ENCODE measurements around the gene SRCIN1.
"Not testable (repeated sequence)": the region's sequence is repeated elsewhere in the genome, so short reads cannot be mapped to it uniquely, and the experiment has no call there.

SRCIN1 gene

GRCh38 chr17:38538906-38539305 is 66.8 kb downstream of the SRCIN1 start:
- no peak for DNase-seq (ENCODE audit: low read depth in 2 of 2)
- no peak overlapping the region for H3K4me3 ChIP-seq (replicated peaks in 1 of 2; ENCODE audit: low read depth in 2 of 2, low read length in 2 of 2)
- TF ChIP-seq CTCF (IDR thresholded peaks at IDR 0.05; ENCODE audit: low read depth, low read length) = no peak

- DNase-seq (ENCODE audit: low read depth in 2 of 2) = no peak
- H3K4me3 ChIP-seq (replicated peaks in 1 of 2; ENCODE audit: low read depth in 2 of 2, low read length in 2 of 2) = no peak overlapping the region
- TF ChIP-seq CTCF (IDR thresholded peaks at IDR 0.05; ENCODE audit: low read depth, low read length) = no peak
Measured at GRCh38 chr17:38536661-38537060, 69.1 kb downstream of the SRCIN1 start.

- no peak for TF ChIP-seq CTCF (IDR thresholded peaks at IDR 0.05; ENCODE audit: low read depth, low read length)
Measured at GRCh38 chr17:38535886-38536285, 69.9 kb downstream of the SRCIN1 start.

DNA sequence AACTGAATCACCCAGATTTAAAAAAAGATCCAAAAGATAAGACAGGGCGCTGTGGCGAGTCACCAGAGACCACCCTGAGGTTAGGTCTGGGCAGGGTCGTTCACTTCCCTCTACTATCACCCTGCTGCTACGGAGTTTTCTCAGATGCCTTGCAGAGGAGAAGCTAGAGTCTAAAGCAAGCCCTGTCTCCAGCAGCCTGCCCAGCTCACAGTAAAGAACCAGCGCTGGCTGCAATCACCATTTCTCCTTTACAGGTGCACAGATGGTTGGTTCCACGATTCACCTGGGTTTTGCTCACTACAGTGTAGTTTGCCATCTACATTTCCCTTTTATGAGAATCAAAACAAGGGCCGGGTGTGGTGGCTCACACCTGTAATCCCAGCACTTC is 71.3 kb downstream of the SRCIN1 start:
- TF ChIP-seq CTCF (IDR thresholded peaks at IDR 0.05; ENCODE audit: low read depth, low read length) = no peak
- H3K4me3 ChIP-seq (replicated peaks in 1 of 2; ENCODE audit: low read depth in 2 of 2, low read length in 2 of 2) = no peak overlapping the region
- DNase-seq (ENCODE audit: low read depth in 2 of 2) = no peak

More at GRCh38 chr17:38535886-38536285, 69.9 kb downstream of the SRCIN1 start:
- DNase-seq (ENCODE audit: low read depth in 2 of 2) = no peak
- H3K4me3 ChIP-seq (replicated peaks in 1 of 2; ENCODE audit: low read depth in 2 of 2, low read length in 2 of 2) = no peak overlapping the region

- no peak overlapping the region for H3K4me3 ChIP-seq (replicated peaks in 1 of 2; ENCODE audit: low read depth in 2 of 2, low read length in 2 of 2)
- no peak for TF ChIP-seq CTCF (IDR thresholded peaks at IDR 0.05; ENCODE audit: low read depth, low read length)
- DNase-seq (ENCODE audit: low read depth in 2 of 2) = no peak
Measured at GRCh38 chr17:38533866-38534497, 71.8 kb downstream of the SRCIN1 start.

GRCh38 chr17:38533241-38533640 is 72.5 kb downstream of the SRCIN1 start:
- DNase-seq (ENCODE audit: low read depth in 2 of 2) = no peak
- no peak overlapping the region for H3K4me3 ChIP-seq (replicated peaks in 1 of 2; ENCODE audit: low read depth in 2 of 2, low read length in 2 of 2)
- no peak for TF ChIP-seq CTCF (IDR thresholded peaks at IDR 0.05; ENCODE audit: low read depth, low read length)

- no peak for TF ChIP-seq CTCF (IDR thresholded peaks at IDR 0.05; ENCODE audit: low read depth, low read length)
- DNase-seq (ENCODE audit: low read depth in 2 of 2) = no peak
- H3K4me3 ChIP-seq (replicated peaks in 1 of 2; ENCODE audit: low read depth in 2 of 2, low read length in 2 of 2) = no peak overlapping the region
Measured at GRCh38 chr17:38532451-38532850, 73.3 kb downstream of the SRCIN1 start.

DNA sequence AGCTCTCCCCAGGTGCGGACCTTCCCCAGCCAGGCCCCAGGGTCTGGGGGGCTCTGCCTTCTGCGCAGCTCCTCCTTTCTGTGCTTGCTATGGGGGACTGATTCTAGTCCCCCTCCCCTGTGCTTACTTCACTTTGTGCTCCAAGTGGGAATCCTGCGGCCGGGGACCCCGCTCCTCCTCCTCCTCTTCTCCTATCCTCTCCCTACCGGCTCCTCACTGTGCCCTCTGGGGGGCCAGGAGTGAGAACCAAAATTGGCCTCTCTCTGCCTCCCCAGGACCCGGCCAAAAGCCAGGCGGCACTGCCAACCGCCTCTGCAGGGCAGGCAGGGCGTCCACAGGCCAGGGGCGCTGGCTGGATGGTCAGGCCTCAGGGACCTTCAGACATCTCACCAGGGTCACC is 74.0 kb downstream of the SRCIN1 start:
- H3K4me3 ChIP-seq (replicated peaks in 1 of 2; ENCODE audit: low read depth in 2 of 2, low read length in 2 of 2); DNase-seq (ENCODE audit: low read depth in 2 of 2): not testable (repeated sequence)

GRCh38 chr17:38530856-38531255 is 74.9 kb downstream of the SRCIN1 start:
- not testable (repeated sequence) for H3K4me3 ChIP-seq (replicated peaks in 1 of 2; ENCODE audit: low read depth in 2 of 2, low read length in 2 of 2); DNase-seq (ENCODE audit: low read depth in 2 of 2)

DNA sequence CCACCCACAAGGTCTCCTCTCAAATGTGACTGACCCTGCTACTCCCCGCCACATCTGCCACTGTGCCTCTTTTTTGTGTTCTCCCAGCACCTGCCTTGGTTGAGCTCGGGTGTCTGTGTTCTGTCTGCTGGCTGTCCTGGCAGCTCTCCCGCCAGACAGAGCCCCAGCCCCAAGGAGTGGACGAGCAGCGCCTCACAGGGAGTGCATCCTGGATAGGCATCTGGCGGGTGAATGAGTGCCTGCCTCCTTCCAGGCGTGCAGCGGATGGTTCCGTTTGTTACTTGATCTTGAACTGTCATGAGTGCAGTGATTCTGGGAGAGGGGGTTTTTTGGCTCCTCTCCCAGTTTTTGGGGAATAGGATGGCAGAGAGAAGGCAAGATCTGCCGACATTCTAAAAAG is 77.6 kb downstream of the SRCIN1 start:
- not testable (repeated sequence) for DNase-seq (ENCODE audit: low read depth in 2 of 2); H3K4me3 ChIP-seq (replicated peaks in 1 of 2; ENCODE audit: low read depth in 2 of 2, low read length in 2 of 2)
